Measurements from ENCODE around the gene C16orf74.

GRCh38 chr16:85657996-85658395 lies 92.9 kb downstream of the C16orf74 start:
- no peak for TF ChIP-seq POLR2AphosphoS5 (IDR thresholded peaks at IDR 0.05)
- no peak for TF ChIP-seq POLR2A (IDR thresholded peaks at IDR 0.05)
- TF ChIP-seq, protein P1, sequence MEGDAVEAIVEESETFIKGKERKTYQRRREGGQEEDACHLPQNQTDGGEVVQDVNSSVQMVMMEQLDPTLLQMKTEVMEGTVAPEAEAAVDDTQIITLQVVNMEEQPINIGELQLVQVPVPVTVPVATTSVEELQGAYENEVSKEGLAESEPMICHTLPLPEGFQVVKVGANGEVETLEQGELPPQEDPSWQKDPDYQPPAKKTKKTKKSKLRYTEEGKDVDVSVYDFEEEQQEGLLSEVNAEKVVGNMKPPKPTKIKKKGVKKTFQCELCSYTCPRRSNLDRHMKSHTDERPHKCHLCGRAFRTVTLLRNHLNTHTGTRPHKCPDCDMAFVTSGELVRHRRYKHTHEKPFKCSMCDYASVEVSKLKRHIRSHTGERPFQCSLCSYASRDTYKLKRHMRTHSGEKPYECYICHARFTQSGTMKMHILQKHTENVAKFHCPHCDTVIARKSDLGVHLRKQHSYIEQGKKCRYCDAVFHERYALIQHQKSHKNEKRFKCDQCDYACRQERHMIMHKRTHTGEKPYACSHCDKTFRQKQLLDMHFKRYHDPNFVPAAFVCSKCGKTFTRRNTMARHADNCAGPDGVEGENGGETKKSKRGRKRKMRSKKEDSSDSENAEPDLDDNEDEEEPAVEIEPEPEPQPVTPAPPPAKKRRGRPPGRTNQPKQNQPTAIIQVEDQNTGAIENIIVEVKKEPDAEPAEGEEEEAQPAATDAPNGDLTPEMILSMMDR (IDR thresholded peaks at IDR 0.05), result no peak
- no peak for TF ChIP-seq EP300 (IDR thresholded peaks at IDR 0.05; ENCODE audit: low read depth)

Data from transverse colon (tissue), 4 donors.